Chondrocyte (in vitro differentiated cells): ENCODE data around the gene AOAH. TPM values are rescaled to one million over a fixed set of nuclear protein-coding genes. Genes with fewer than 3 reads are reported as not detected.

Experiments used
- DNase-seq: peaks from one replicate; pipeline ENCODE4 v3.0.0; 2021; ENCODE audit warnings: mixed read lengths, low spot score
- H3K27ac Mint-ChIP-seq: one replicate; pipeline ENCODE4 v1.8.0; 2021; ENCODE audit warnings: mild to moderate bottlenecking, moderate library complexity, mixed read lengths; ENCODE audit not compliant: unreplicated experiment
- H3K27me3 Mint-ChIP-seq: 2 replicates; pipeline ENCODE4 v1.8.0; 2021; ENCODE audit warnings: low read depth, mixed read lengths
- H3K36me3 Mint-ChIP-seq: 2 replicates; pipeline ENCODE4 v1.8.0; 2021; ENCODE audit warnings: low read depth, mixed read lengths
- H3K4me1 Mint-ChIP-seq: 2 replicates; pipeline ENCODE4 v1.8.0; 2021; ENCODE audit warnings: low read depth, mild to moderate bottlenecking, mixed read lengths
- H3K4me3 Mint-ChIP-seq: one replicate; pipeline ENCODE4 v1.8.0; 2021; ENCODE audit warnings: mild to moderate bottlenecking, moderate library complexity, mixed read lengths; ENCODE audit not compliant: unreplicated experiment
- H3K9me3 Mint-ChIP-seq: 2 replicates; pipeline ENCODE4 v1.8.0; 2021; ENCODE audit warnings: low read depth, mixed read lengths
- CTCF ChIP-seq: fragments of 200-600 bp; sonication (generic); IDR thresholded peaks from 2 replicates; pipeline ENCODE4 v1.5.0; 2021; ENCODE audit warnings: antibody characterized with exemption, mild to moderate bottlenecking, moderate library complexity
- total RNA-seq: library from RNA; stranded (reverse); gene quantifications from 3 replicates; pipeline ENCODE4 v1.2.1, GENCODE V29; 2021

The AOAH gene
- total RNA-seq, 1 donor from 2014 or later, result not detected

GRCh38 chr7:36602934-36603887, 121.1 kb downstream of the AOAH start:
- Mint-ChIP-seq H3K36me3 (no peaks in the 10 kb centered on the region), H3K9me3 (no peaks in the 10 kb centered on the region), H3K27me3 (peaks cover 7% of the 10 kb centered on the region), H3K4me3 (no peak overlapping the region), H3K4me1 (peaks cover 18% of the 10 kb centered on the region), H3K27ac (no peak overlapping the region)
- no peak for TF ChIP-seq CTCF
- DNase-seq, result no peak

- H3K36me3 Mint-ChIP-seq, result no peaks in the 10 kb centered on the region
- H3K4me1 Mint-ChIP-seq, result peaks cover 18% of the 10 kb centered on the region
- DNase-seq, result no peak
- H3K27ac Mint-ChIP-seq, result no peak overlapping the region
- no peak for TF ChIP-seq CTCF
- H3K27me3 Mint-ChIP-seq, result peaks cover 4% of the 10 kb centered on the region
- H3K9me3 Mint-ChIP-seq, result no peaks in the 10 kb centered on the region
- no peak overlapping the region for H3K4me3 Mint-ChIP-seq
Measured at GRCh38 chr7:36602511-36602910, 121.8 kb downstream of the AOAH start.

GRCh38 chr7:36601601-36602000, 122.7 kb downstream of the AOAH start:
- no peak for DNase-seq
- peaks cover 18% of the 10 kb centered on the region for H3K4me1 Mint-ChIP-seq
- H3K9me3 Mint-ChIP-seq, result no peaks in the 10 kb centered on the region
- no peaks in the 10 kb centered on the region for H3K36me3 Mint-ChIP-seq
- H3K4me3 Mint-ChIP-seq, result no peak overlapping the region
- H3K27me3 Mint-ChIP-seq, result peaks cover under 1% of the 10 kb centered on the region
- H3K27ac Mint-ChIP-seq, result no peak overlapping the region
- TF ChIP-seq CTCF, result no peak

GRCh38 chr7:36600869-36601530, 123.3 kb downstream of the AOAH start:
- H3K36me3 Mint-ChIP-seq, result no peaks in the 10 kb centered on the region
- TF ChIP-seq CTCF, result no peak
- DNase-seq, result no peak

GRCh38 chr7:36600314-36600682, 124.0 kb downstream of the AOAH start:
- no peak for TF ChIP-seq CTCF
- no peak overlapping the region for H3K27ac Mint-ChIP-seq
- H3K4me1 Mint-ChIP-seq, result peaks cover 17% of the 10 kb centered on the region
- no peaks in the 10 kb centered on the region for H3K9me3 Mint-ChIP-seq
- no peak overlapping the region for H3K4me3 Mint-ChIP-seq
- H3K36me3 Mint-ChIP-seq, result no peaks in the 10 kb centered on the region
- DNase-seq, result no peak
- H3K27me3 Mint-ChIP-seq, result no peaks in the 10 kb centered on the region

More at GRCh38 chr7:36600869-36601530, 123.3 kb downstream of the AOAH start:
- Mint-ChIP-seq H3K4me1 (peaks cover 18% of the 10 kb centered on the region), H3K27ac (no peak overlapping the region), H3K27me3 (no peaks in the 10 kb centered on the region), H3K4me3 (no peak overlapping the region), H3K9me3 (no peaks in the 10 kb centered on the region)
